Loucy (cell line): ENCODE results near the gene TCOF1.

Experiments used
- H2AFZ ChIP-seq: fragments of 200-600 bp; sonication (generic); 2 replicates; pipeline ENCODE4 v1.6.0; 2016; ENCODE audit warnings: antibody characterized with exemption, mild to moderate bottlenecking, low read length, moderate library complexity
- H3F3A ChIP-seq: fragments of 200-600 bp; 2 replicates; pipeline ENCODE4 v1.6.0; 2016; ENCODE audit warnings: antibody characterized with exemption, low read depth, mild to moderate bottlenecking
- H3K27me3 ChIP-seq: fragments of 200-600 bp; sonication (generic); 2 replicates; pipeline ENCODE4 v1.6.1; 2014; ENCODE audit warnings: low read length, mild to moderate bottlenecking; ENCODE audit not compliant: insufficient read depth, poor library complexity, severe bottlenecking
- H3K36me3 ChIP-seq: fragments of 200-600 bp; sonication (generic); 2 replicates; pipeline ENCODE4 v1.6.1; 2016; ENCODE audit warnings: low read length; ENCODE audit not compliant: insufficient read depth
- H3K4me1 ChIP-seq: fragments of 200-600 bp; sonication (generic); 2 replicates; pipeline ENCODE4 v1.5.1; 2014; ENCODE audit warnings: low read length, mild to moderate bottlenecking; ENCODE audit not compliant: insufficient read depth, poor library complexity, severe bottlenecking
- H3K4me2 ChIP-seq: fragments of 200-600 bp; sonication (generic); 2 replicates; pipeline ENCODE4 v1.6.0; 2014; ENCODE audit warnings: antibody characterized with exemption, low read length, low read depth, mild to moderate bottlenecking; ENCODE audit not compliant: poor library complexity, severe bottlenecking
- H3K4me3 ChIP-seq: fragments of 200-600 bp; sonication (generic); 2 replicates; pipeline ENCODE4 v1.5.1; 2014; ENCODE audit warnings: low read length, mild to moderate bottlenecking, mixed read lengths; ENCODE audit not compliant: poor library complexity, severe bottlenecking
- H3K79me2 ChIP-seq: fragments of 200-600 bp; sonication (generic); 2 replicates; pipeline ENCODE4 v1.6.1; 2014; ENCODE audit warnings: low read length; ENCODE audit not compliant: insufficient read depth
- H3K9ac ChIP-seq: fragments of 200-600 bp; sonication (generic); 2 replicates; pipeline ENCODE4 v1.6.0; 2014; ENCODE audit warnings: mild to moderate bottlenecking, low read depth, low read length, moderate library complexity; ENCODE audit not compliant: poor library complexity, severe bottlenecking
- H3K9me2 ChIP-seq: fragments of 200-600 bp; sonication (generic); replicated peaks from 2 replicates; pipeline ENCODE4 v1.6.1; 2016; ENCODE audit warnings: low read depth, low read length, mixed read lengths
- H3K9me3 ChIP-seq: fragments of 200-600 bp; sonication (generic); 2 replicates; pipeline ENCODE4 v1.6.1; 2014; ENCODE audit warnings: mild to moderate bottlenecking, antibody characterized with exemption, low read length, low read depth; ENCODE audit not compliant: insufficient read depth
- H4K20me1 ChIP-seq: fragments of 200-600 bp; sonication (generic); 2 replicates; pipeline ENCODE4 v1.6.0; 2014; ENCODE audit warnings: antibody characterized with exemption, low read length, mild to moderate bottlenecking; ENCODE audit not compliant: insufficient read depth, poor library complexity, severe bottlenecking
- CTCF ChIP-seq: fragments of 200-600 bp; sonication (generic); conservative IDR thresholded peaks from 2 replicates; pipeline ENCODE4 v1.5.1; 2014; ENCODE audit warnings: mild to moderate bottlenecking, antibody characterized with exemption, low read length
- EZH2phosphoT487 ChIP-seq: fragments of 200-600 bp; IDR thresholded peaks from 2 replicates; pipeline ENCODE4 v1.6.1; 2018; ENCODE audit warnings: antibody characterized with exemption, mild to moderate bottlenecking, moderate library complexity, borderline replicate concordance

TCOF1 gene

GRCh38 chr5:150357326-150358260 lies at the start of gene TCOF1:
TCOF1 (plus strand) TSS chr5:150357697; CDS start chr5:150357747, 50 bp downstream.
- TF ChIP-seq CTCF (no peak), EZH2phosphoT487 (no peak)
- peaks cover 49% of the 10 kb centered on the region for H3K79me2 ChIP-seq

GRCh38 chr5:150309101-150309885 lies 48.2 kb upstream of the TCOF1 start:
- TF ChIP-seq CTCF, result no peak
- no peak for TF ChIP-seq EZH2phosphoT487
- Histone ChIP-seq H2AFZ (no peak overlapping the region), H3K36me3 (no peaks in the 10 kb centered on the region), H3K4me2 (no peak overlapping the region), H3K9me2 (no peaks in the 10 kb centered on the region), H3K9me3 (no peaks in the 10 kb centered on the region), H3F3A (no peaks in the 10 kb centered on the region), H3K79me2 (no peaks in the 10 kb centered on the region), H3K9ac (no peak overlapping the region), H3K4me3 (no peak overlapping the region), H3K4me1 (no peaks in the 10 kb centered on the region), H4K20me1 (no peaks in the 10 kb centered on the region), H3K27me3 (no peaks in the 10 kb centered on the region)

More at GRCh38 chr5:150357326-150358260, at the start of gene TCOF1:
- peak within 1 kb of the TSS; percentile 87 for H3K4me2 ChIP-seq
- no peaks in the 10 kb centered on the region for H3K9me3 ChIP-seq
- H3K27me3 ChIP-seq, result no peaks in the 10 kb centered on the region
- H3K4me1 ChIP-seq, result peaks cover 26% of the 10 kb centered on the region
- peak within 1 kb of the TSS; percentile 81 for H2AFZ ChIP-seq
- H4K20me1 ChIP-seq, result peaks cover 26% of the 10 kb centered on the region
- H3K4me3 ChIP-seq, result peak within 1 kb of the TSS; percentile 86
- H3K36me3 ChIP-seq, result peaks cover 16% of the 10 kb centered on the region; the same call in 1 of the 2 replicates
- H3K9ac ChIP-seq, result peak within 1 kb of the TSS; percentile 83
- H3F3A ChIP-seq, result no peaks in the 10 kb centered on the region
- no peaks in the 10 kb centered on the region for H3K9me2 ChIP-seq

- H3K4me1 ChIP-seq, result no peaks in the 10 kb centered on the region
These were observed 47.6 kb upstream of the TCOF1 start for GRCh38 chr5:150309886-150310239.

More at GRCh38 chr5:150309886-150310239, 47.6 kb upstream of the TCOF1 start:
- Histone ChIP-seq H4K20me1 (no peaks in the 10 kb centered on the region), H3K4me3 (no peak overlapping the region), H3K79me2 (no peaks in the 10 kb centered on the region), H3K4me2 (no peak overlapping the region), H3K36me3 (no peaks in the 10 kb centered on the region), H2AFZ (no peak overlapping the region), H3F3A (no peaks in the 10 kb centered on the region), H3K9ac (no peak overlapping the region), H3K9me2 (no peaks in the 10 kb centered on the region), H3K9me3 (no peaks in the 10 kb centered on the region), H3K27me3 (no peaks in the 10 kb centered on the region)
- TF ChIP-seq CTCF (no peak), EZH2phosphoT487 (no peak)
